Mucosa of descending colon (tissue), 3 donors: ENCODE results near the gene PRKAR1B. TPM values are rescaled to one million over a fixed set of nuclear protein-coding genes. Genes with fewer than 3 reads are reported as not detected.
A peak's percentile ranks its signal among the peaks of the same experiment; 100 is the strongest.

Source experiments
- ATAC-seq: fragments of 200-7000 bp; cut with Tn5 transposase; one replicate; pipeline ENCODE4 v1.9.1; 2020; ENCODE audit warnings: mild to moderate bottlenecking, moderate library complexity
- DNase-seq, 3 donors: peaks; one replicate each; pipeline ENCODE4 v3.0.0-alpha.2; 2020
- H3K36me3 ChIP-seq: fragments of 200-600 bp; one replicate; pipeline ENCODE4 v1.8.0; 2021; ENCODE audit warnings: low read depth, mild to moderate bottlenecking
- H3K4me1 ChIP-seq: fragments of 200-600 bp; one replicate; pipeline ENCODE4 v1.8.0; 2021; ENCODE audit warnings: low read depth, mild to moderate bottlenecking
- H3K4me3 ChIP-seq: fragments of 200-600 bp; one replicate; pipeline ENCODE4 v1.8.0; 2021; ENCODE audit warnings: mild to moderate bottlenecking
- H3K9me3 ChIP-seq: fragments of 200-600 bp; one replicate; pipeline ENCODE4 v1.8.0; 2021; ENCODE audit warnings: mild to moderate bottlenecking
- intact Hi-C, 2 donors: fragments of 100-400 bp; cut with DNase I in 1 of 2; cut with micrococcal nuclease in 1 of 2; formaldehyde crosslinking; loops; one replicate each; pipeline versions ENCODE4 v1.11.0 to v1.11.1; 2022; cut with DNase I, micrococcal nuclease
- total RNA-seq, 3 donors: library from RNA; stranded (reverse); fragmentation: NEBNext Ultra II Directional in 2 of 3; extraction: Animal tissue kit (Norgen Biotek cat#: 25700) in 2 of 3; gene quantifications; one replicate each; pipeline versions ENCODE4 v1.2.1 to v1.2.4, GENCODE V29; 2021 to 2023
- TF ChIP-seq, protein P1 (sequence below): fragments of 200-600 bp; IDR thresholded peaks from one replicate; pipeline ENCODE4 v1.8.0; 2022; ENCODE audit warnings: antibody characterized with exemption, mild to moderate bottlenecking
- donor health status: DM: no; HTN: no; CAD: no; lungs with moderate emphysema.
- donor health status: DM: no; HTN: no; CAD: no.
- donor health status: DM: no; HTN: yes; CAD: no.

The PRKAR1B gene
- total RNA-seq, 3 donors from 2014 or later = 10.1 to 24.5 (median 24.4) TPM

DNA sequence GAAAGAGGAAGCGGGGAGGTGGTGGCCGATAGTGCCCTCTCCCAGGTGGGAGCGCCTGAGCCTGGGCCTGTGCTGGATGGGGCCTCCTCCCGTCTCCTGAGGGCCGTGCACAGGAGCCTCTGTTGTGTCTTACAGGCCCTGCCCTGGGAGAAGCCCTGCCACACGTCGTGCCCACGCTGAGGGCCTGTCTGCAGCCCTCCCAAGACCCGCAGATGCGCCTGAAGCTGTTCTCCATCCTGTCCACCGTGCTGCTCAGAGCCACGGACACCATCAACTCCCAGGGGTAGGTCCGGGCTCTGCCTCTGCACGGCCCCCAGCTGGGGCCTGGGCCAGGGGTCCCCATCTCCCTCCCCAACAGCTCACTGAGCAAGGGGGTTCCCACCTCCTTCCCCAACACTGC lies 43.3 kb upstream of the PRKAR1B start:
- Histone ChIP-seq H3K4me1 (no peaks in the 10 kb centered on the region), H3K4me3 (no peak overlapping the region), H3K9me3 (no peaks in the 10 kb centered on the region), H3K36me3 (no peaks in the 10 kb centered on the region)
- intact Hi-C loops = loop anchor here (5.0 to 10.0 kb wide), 2 partner anchors 446 to 448 kb away; no protein-coding TSS in a partner anchor
- DNase-seq (no peak), ATAC-seq (no peak)
- TF ChIP-seq, protein P1, sequence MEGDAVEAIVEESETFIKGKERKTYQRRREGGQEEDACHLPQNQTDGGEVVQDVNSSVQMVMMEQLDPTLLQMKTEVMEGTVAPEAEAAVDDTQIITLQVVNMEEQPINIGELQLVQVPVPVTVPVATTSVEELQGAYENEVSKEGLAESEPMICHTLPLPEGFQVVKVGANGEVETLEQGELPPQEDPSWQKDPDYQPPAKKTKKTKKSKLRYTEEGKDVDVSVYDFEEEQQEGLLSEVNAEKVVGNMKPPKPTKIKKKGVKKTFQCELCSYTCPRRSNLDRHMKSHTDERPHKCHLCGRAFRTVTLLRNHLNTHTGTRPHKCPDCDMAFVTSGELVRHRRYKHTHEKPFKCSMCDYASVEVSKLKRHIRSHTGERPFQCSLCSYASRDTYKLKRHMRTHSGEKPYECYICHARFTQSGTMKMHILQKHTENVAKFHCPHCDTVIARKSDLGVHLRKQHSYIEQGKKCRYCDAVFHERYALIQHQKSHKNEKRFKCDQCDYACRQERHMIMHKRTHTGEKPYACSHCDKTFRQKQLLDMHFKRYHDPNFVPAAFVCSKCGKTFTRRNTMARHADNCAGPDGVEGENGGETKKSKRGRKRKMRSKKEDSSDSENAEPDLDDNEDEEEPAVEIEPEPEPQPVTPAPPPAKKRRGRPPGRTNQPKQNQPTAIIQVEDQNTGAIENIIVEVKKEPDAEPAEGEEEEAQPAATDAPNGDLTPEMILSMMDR = no peak

DNA sequence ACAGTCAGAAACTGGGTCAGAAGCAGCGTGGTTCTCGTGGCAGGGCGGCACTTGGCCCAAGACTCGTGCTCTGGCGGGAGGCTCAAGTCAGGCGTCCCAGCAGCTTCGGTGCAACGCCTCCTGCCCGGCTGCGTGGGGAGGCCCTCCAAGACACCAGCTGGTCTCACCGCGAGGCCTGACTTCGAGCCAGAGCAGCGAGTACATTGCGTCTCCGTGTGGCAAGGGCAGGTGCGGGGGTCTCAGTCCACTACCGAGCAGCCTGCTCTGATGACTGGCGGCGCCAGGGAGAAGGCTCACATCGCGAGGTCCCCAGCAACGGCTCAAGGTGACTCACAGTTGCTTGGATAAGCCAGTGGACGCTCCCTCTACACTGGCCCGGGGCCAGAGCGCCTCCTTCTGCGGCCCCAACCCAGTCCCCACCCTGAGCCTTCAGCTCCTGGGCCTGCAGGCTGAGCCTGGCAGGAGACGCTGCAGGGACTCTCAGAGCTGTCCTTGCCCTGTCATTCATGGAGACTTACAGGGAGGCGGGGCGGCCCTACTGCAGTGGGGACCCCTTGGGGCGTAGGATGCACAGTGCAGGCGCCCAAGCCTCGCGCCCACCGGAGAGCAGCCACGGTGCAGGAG lies 41.9 kb upstream of the PRKAR1B start:
- intact Hi-C loops = no loop called here
- DNase-seq (no peak), ATAC-seq (no peak)
- Histone ChIP-seq H3K36me3 (no peaks in the 10 kb centered on the region), H3K4me3 (no peak overlapping the region), H3K9me3 (no peaks in the 10 kb centered on the region), H3K4me1 (no peaks in the 10 kb centered on the region)
- TF ChIP-seq, protein P1 = no peak

DNA sequence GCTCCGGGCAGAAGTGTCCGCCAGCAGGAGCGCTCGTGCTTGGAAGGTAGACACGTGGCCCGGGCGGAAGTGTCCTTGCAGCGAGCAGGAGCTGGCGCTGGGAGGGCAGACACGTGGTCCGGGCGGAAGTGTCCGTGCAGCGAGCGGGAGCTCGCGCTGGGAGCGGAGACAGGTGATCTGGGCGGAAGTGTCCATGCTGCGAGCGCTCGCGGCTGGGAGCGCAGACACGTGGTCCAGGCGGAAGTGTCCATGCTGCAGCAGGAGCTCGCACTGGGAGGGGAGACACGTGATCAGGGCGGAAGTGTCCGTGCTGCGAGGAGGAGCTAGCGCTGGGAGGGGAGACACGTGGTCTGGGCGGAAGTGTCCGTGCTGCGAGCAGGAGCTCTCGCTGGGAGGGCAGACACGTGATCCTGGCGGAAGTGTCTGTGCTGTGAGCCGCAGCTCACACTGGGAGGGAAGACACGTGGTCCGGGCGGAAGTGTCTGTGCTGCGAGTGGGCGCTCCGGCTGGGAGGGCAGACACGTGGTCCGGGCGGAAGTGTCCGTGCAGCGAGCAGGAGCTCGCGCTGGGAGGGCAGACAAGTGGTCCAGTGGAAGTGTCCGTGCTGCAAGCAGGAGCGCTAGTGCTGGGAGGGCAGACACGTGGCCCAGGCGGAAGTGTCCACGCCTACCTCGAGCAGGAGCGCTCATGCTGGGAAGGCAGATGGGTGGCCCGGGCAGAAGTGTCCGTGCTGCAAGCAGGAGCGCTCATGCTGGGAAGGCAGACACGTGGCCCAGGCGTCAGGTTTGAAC lies 41.1 kb upstream of the PRKAR1B start:
- no peaks in the 10 kb centered on the region for H3K36me3 ChIP-seq

DNA sequence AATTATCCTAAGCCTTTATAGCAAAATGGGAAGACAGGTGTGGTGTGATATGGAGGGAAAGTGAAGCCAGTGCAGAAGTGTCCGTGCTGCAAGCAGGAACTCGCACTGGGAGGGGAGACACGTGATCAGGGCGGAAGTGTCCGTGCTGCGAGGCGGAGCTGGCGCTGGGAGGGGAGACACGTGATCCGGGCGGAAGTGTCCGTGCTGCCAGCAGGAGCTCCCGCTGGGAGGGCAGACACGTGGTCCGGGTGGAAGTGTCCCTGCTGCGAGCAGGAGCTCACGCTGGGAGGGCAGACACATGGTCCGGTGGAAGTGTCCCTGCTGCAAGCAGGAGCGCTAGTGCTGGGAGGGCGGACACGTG lies 40.5 kb upstream of the PRKAR1B start:
- DNase-seq (no peak), ATAC-seq (no peak)
- TF ChIP-seq, protein P1 = no peak
- Histone ChIP-seq H3K36me3 (no peaks in the 10 kb centered on the region), H3K4me1 (no peaks in the 10 kb centered on the region), H3K4me3 (no peak overlapping the region), H3K9me3 (no peaks in the 10 kb centered on the region)
- intact Hi-C loops = no loop called here

More for the DNA sequence above, 41.1 kb upstream of the PRKAR1B start:
- intact Hi-C loops = no loop called here
- TF ChIP-seq, protein P1 = no peak
- ATAC-seq = no peak
- Histone ChIP-seq H3K4me1 (no peaks in the 10 kb centered on the region), H3K9me3 (no peaks in the 10 kb centered on the region), H3K4me3 (no peak overlapping the region)
- DNase-seq = peak in 1 of 3 donors; percentile 58

DNA sequence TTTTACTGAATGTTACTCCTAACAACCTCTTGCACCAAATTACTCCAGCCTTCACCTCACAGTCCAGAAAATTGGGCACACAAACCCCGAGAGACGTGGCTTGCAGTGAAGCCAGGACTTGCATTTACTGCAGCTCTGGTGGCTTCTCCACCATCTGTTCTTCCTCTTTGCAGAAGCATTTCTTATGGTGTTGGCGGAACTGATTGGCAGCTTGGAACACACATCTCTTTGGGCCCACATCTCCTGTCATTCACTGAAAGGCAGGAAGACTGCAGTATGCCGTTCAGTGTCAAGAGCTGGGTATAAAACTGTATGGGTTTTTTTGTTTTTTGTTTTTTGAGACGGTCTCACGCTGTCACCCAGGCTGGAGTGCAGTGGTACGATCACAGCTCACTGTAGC lies 38.3 kb upstream of the PRKAR1B start:
- Histone ChIP-seq H3K4me3 (no peak overlapping the region), H3K4me1 (no peaks in the 10 kb centered on the region), H3K9me3 (no peaks in the 10 kb centered on the region), H3K36me3 (no peaks in the 10 kb centered on the region)
- TF ChIP-seq, protein P1 = no peak
- intact Hi-C loops = no loop called here
- no peak for DNase-seq
- ATAC-seq = no peak
